Gastrocnemius medialis (tissue), 4 donors: Measurements from ENCODE around the gene CXXC5.

Experiments used
- CTCF ChIP-seq, 5 experiments: fragments of 450-650 bp in 3 of 5; fragments of 200-600 bp in 2 of 5; sonication (generic) in 2 of 5; IDR thresholded peaks in 4 of 5; conservative IDR thresholded peaks in 1 of 5; 1 replicate in 4 of 5; 2 replicates in 1 of 5; pipeline ENCODE4 v1.5.1; 2016 to 2019; ENCODE audit warnings: antibody characterized with exemption in 5 of 5, mild to moderate bottlenecking in 3 of 5, moderate library complexity in 3 of 5
- POLR2A ChIP-seq, 2 donors: fragments of 450-650 bp; IDR thresholded peaks; one replicate each; pipeline ENCODE4 v1.6.1; 2017; ENCODE audit warnings: antibody characterized with exemption in 2 of 2, mild to moderate bottlenecking in 2 of 2, moderate library complexity in 2 of 2

- TF ChIP-seq CTCF (IDR thresholded peaks at IDR 0.05 in 4 of 5, conservative IDR thresholded peaks at IDR 0.05 in 1 of 5) (no peak), POLR2A (IDR thresholded peaks at IDR 0.05) (no peak)
Observed at GRCh38 chr5:139638736-139639618, 9.2 kb upstream of the CXXC5 start.
